Kidney (tissue), 14 donors: Measurements from ENCODE around the gene TAF3. TPM values are rescaled to one million over a fixed set of nuclear protein-coding genes. Genes with fewer than 3 reads are reported as not detected.

Experiments used
- DNase-seq, 5 donors: peaks; one replicate each; pipeline ENCODE4 v3.0.0-alpha.2; 2013 to 2020
- FAIRE-seq: peaks from 2 replicates; lab custom pipeline; 2012; peaks lifted over from hg19 to GRCh38; lab: Jason Lieb, UNC
- H3K27ac ChIP-seq, 2 donors: one replicate each; pipeline ENCODE4 v1.7.0; 2013; ENCODE audit warnings: low read depth in 2 of 2, low read length in 2 of 2, inconsistent platforms in 1 of 2
- H3K27me3 ChIP-seq: one replicate; pipeline ENCODE4 v1.7.1; 2013; ENCODE audit warnings: low read length, inconsistent platforms; ENCODE audit not compliant: control insufficient read depth, insufficient read depth
- H3K36me3 ChIP-seq, 3 donors: one replicate each; pipeline versions ENCODE4 v1.7.0 to v1.7.1; 2013; ENCODE audit warnings: low read length in 3 of 3, control low read depth in 1 of 3, inconsistent platforms in 1 of 3; ENCODE audit not compliant: insufficient read depth in 3 of 3, control insufficient read depth in 2 of 3
- H3K4me1 ChIP-seq, 3 donors: one replicate each; pipeline versions ENCODE4 v1.7.0 to v1.7.1; 2013; ENCODE audit warnings: low read length in 3 of 3, inconsistent platforms in 1 of 3, low read depth in 1 of 3; ENCODE audit not compliant: control insufficient read depth in 2 of 3, insufficient read depth in 2 of 3
- H3K4me3 ChIP-seq, 3 donors: one replicate each; pipeline versions ENCODE4 v1.7.0 to v1.8.1; 2013; ENCODE audit warnings: low read length in 3 of 3, control low read depth in 1 of 3, inconsistent platforms in 1 of 3
- H3K9ac ChIP-seq, 3 donors: one replicate each; pipeline versions ENCODE4 v1.7.0 to v1.7.1; 2013; ENCODE audit warnings: low read length in 3 of 3, control low read depth in 1 of 3, inconsistent platforms in 1 of 3
- H3K9me3 ChIP-seq, 3 donors: one replicate each; pipeline versions ENCODE4 v1.7.0 to v1.7.1; 2013; ENCODE audit warnings: low read length in 3 of 3, control low read depth in 1 of 3, inconsistent platforms in 1 of 3; ENCODE audit not compliant: control insufficient read depth in 2 of 3, insufficient read depth in 1 of 3
- intact Hi-C: fragments of 100-400 bp; cut with DNase I; formaldehyde crosslinking; loops from one replicate; pipeline ENCODE4 v1.11.1; 2022
- polyA plus RNA-seq: library from polyadenylated mRNA; stranded (reverse); fragments of 350-450 nt; fragmentation: Illumina TruSeq; extraction: RNeasy Lipid Tissue Mini Kit (QIAGEN cat#74804); gene quantifications from one replicate; pipeline ENCODE4 v1.2.3, GENCODE V29; 2014; ENCODE audit warnings: low read depth, low replicate concordance; ENCODE audit not compliant: insufficient read depth
- total RNA-seq: library from RNA; stranded (reverse); fragmentation: NEBNext Ultra II Directional; extraction: Animal tissue kit (Norgen Biotek cat#: 25700); gene quantifications from one replicate; pipeline ENCODE4 v1.2.1, GENCODE V29; 2021
- TF ChIP-seq, protein P1 (sequence below): IDR thresholded peaks from 3 replicates; pipeline ENCODE4 v1.5.1; 2012; ENCODE audit warnings: mild to moderate bottlenecking, moderate library complexity, borderline replicate concordance; ENCODE audit not compliant: insufficient read depth; ENCODE audit errors: extremely low read depth
- donor health status: control.
- donor health status: control.
- donor health status: control.
- donor health status: control.
- donor health status: control.
- donor health status: DM: yes; HTN: yes; CAD: no.
- donor health status: Normal renal cell carcinoma (clear cell type).

The TAF3 gene
- total and polyA plus RNA-seq, 2 donors from 2014 or later, result 4.0 to 8.7 TPM

DNA sequence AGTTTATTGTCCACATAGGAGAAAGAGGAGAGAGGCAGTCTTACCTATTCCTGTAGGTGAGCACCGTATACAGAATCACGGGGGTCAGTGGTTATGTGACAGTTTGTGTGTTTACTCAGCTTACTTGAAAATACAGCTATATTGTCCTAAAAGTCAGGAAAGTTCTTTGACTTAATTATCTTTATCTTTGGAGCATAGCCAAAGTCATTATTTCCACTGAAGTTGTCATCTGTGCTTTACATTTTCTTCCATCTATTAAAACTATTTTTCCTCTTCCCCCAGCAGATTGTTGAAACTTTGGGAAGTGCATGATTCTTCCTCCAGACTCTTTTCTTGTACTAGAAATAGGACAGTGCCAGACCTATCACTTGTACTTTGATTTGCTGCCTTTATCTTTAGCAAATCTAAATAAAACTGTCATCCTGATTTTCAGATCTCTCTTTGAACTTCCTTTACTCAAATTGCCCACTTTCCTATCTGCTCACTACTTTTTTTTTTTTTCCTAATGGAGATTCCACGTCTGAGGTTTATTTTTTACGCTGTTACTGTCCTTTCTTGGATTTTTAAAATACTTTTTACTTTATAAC lies 58.3 kb downstream of the TAF3 start:
- peak overlapping the region in 1 of 2 donors; percentile 32 for H3K27ac ChIP-seq
- intact Hi-C loops, result no loop called here
- FAIRE-seq, result no peak
- H3K9ac ChIP-seq, result no peak overlapping the region
- TF ChIP-seq, protein P1, sequence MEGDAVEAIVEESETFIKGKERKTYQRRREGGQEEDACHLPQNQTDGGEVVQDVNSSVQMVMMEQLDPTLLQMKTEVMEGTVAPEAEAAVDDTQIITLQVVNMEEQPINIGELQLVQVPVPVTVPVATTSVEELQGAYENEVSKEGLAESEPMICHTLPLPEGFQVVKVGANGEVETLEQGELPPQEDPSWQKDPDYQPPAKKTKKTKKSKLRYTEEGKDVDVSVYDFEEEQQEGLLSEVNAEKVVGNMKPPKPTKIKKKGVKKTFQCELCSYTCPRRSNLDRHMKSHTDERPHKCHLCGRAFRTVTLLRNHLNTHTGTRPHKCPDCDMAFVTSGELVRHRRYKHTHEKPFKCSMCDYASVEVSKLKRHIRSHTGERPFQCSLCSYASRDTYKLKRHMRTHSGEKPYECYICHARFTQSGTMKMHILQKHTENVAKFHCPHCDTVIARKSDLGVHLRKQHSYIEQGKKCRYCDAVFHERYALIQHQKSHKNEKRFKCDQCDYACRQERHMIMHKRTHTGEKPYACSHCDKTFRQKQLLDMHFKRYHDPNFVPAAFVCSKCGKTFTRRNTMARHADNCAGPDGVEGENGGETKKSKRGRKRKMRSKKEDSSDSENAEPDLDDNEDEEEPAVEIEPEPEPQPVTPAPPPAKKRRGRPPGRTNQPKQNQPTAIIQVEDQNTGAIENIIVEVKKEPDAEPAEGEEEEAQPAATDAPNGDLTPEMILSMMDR, result no peak
- no peaks in the 10 kb centered on the region for H3K27me3 ChIP-seq
- H3K4me3 ChIP-seq, result no peak overlapping the region
- DNase-seq, result no peak
- H3K36me3 ChIP-seq, result no peaks in the 10 kb centered on the region
- no peaks in the 10 kb centered on the region for H3K9me3 ChIP-seq
- no peaks in the 10 kb centered on the region for H3K4me1 ChIP-seq

DNA sequence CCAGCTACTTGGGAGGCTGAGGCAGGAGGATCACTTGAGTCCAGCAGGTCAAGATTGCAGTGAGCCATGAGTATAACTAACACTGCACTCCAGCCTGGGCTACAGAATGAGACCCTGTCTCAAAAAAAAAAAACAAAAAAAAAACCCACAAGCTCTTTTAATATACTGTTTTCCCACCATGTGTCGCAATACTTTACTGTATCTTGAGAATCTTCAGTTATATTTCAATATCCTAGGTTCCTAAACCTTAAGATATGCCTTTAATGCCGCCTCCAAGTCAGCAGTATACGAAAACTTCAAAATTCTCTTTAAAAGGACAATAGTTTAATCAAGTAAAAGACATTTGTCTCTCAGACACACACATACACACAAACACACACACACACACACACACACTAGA lies 62.8 kb downstream of the TAF3 start:
- no peak for DNase-seq
- H3K9ac ChIP-seq, result no peak overlapping the region
- H3K4me3 ChIP-seq, result no peak overlapping the region
- no peak overlapping the region for H3K27ac ChIP-seq
- no peak for FAIRE-seq
- TF ChIP-seq, protein P1, result no peak
- no peaks in the 10 kb centered on the region for H3K4me1 ChIP-seq
- H3K27me3 ChIP-seq, result no peaks in the 10 kb centered on the region
- no peaks in the 10 kb centered on the region for H3K36me3 ChIP-seq
- no peaks in the 10 kb centered on the region for H3K9me3 ChIP-seq
- intact Hi-C loops, result no loop called here

DNA sequence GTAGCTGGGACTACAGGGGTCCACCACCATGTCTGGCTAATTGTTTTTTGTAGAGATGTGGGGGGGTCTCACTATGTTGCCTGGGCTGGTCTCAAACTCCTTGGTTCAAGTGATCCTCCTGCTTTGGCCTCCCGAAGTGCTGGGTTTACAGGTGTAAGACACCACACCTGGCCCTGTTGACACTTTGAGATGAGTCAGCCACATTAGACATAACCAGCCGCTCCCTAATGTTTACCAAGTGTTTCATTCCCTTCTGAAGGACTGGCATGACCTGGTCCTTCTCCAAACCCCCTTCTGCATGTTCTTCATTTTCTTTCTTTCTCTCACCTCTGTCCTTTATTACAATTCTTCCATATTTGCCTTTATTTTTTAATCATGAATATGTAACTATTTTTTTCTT lies 67.8 kb downstream of the TAF3 start:
- Histone ChIP-seq H3K27ac (no peak overlapping the region), H3K4me3 (no peak overlapping the region), H3K4me1 (no peaks in the 10 kb centered on the region), H3K9ac (no peak overlapping the region), H3K27me3 (no peaks in the 10 kb centered on the region), H3K9me3 (no peaks in the 10 kb centered on the region), H3K36me3 (no peaks in the 10 kb centered on the region)
- TF ChIP-seq, protein P1, result no peak
- no peak for FAIRE-seq
- intact Hi-C loops, result no loop called here
- no peak for DNase-seq
